Right atrium auricular region (tissue), 2 donors: Measurements from ENCODE around the gene CSTB. TPM values are rescaled to one million over a fixed set of nuclear protein-coding genes. Genes with fewer than 3 reads are reported as not detected.

ENCODE experiments used
- DNase-seq: peaks from one replicate; pipeline ENCODE4 v3.0.0-alpha.2; 2019; ENCODE audit warnings: low spot score
- H3K27ac ChIP-seq, 2 donors: fragments of 200-600 bp; sonication (generic); 1 replicate in 1 of 2; 2 replicates in 1 of 2; pipeline ENCODE4 v1.5.1; 2016 to 2019
- H3K27me3 ChIP-seq, 2 donors: fragments of 200-600 bp; sonication (generic); one replicate each; pipeline versions ENCODE4 v1.5.1 to v1.6.0; 2017 to 2019
- H3K36me3 ChIP-seq: fragments of 200-600 bp; sonication (generic); one replicate; pipeline ENCODE4 v1.5.1; 2016
- H3K4me1 ChIP-seq, 2 donors: fragments of 200-600 bp; sonication (generic); one replicate each; pipeline versions ENCODE4 v1.5.1 to v1.6.0; 2017 to 2019
- H3K4me3 ChIP-seq, 2 donors: fragments of 200-600 bp; sonication (generic); 1 replicate in 1 of 2; 2 replicates in 1 of 2; pipeline ENCODE4 v1.5.1; 2017 to 2019; ENCODE audit warnings: mild to moderate bottlenecking in 1 of 2, moderate library complexity in 1 of 2
- H3K9me3 ChIP-seq, 2 donors: fragments of 200-600 bp; sonication (generic); one replicate each; pipeline ENCODE4 v1.5.1; 2019
- CTCF ChIP-seq, 2 donors: fragments of 200-600 bp; sonication (generic); IDR thresholded peaks; one replicate each; pipeline ENCODE4 v1.5.1; 2019; ENCODE audit warnings: antibody characterized with exemption in 2 of 2
- total RNA-seq, 2 donors: library from RNA; depleted of rRNA; stranded (reverse); fragments of >200 nt; gene quantifications; one replicate each; pipeline ENCODE4 v1.1.0, GENCODE V29; 2016

CSTB gene
- total RNA-seq, 2 donors from 2014 or later = 8.3 to 8.4 TPM

GRCh38 chr21:43733060-43733459, 43.0 kb downstream of the CSTB start:
- H3K36me3 ChIP-seq = no peaks in the 10 kb centered on the region
- H3K4me3 ChIP-seq = no peak overlapping the region
- H3K27me3 ChIP-seq = no peaks in the 10 kb centered on the region
- no peak for DNase-seq
- peaks cover 0 to 47% of the 10 kb centered on the region in 2 donors for H3K4me1 ChIP-seq
- H3K9me3 ChIP-seq = no peaks in the 10 kb centered on the region
- TF ChIP-seq CTCF (IDR thresholded peaks at IDR 0.05) = no peak
- H3K27ac ChIP-seq = no peak overlapping the region

- H3K4me3 ChIP-seq = no peak overlapping the region
- H3K9me3 ChIP-seq = no peaks in the 10 kb centered on the region
- H3K36me3 ChIP-seq = no peaks in the 10 kb centered on the region
- no peak for TF ChIP-seq CTCF (IDR thresholded peaks at IDR 0.05)
- no peak for DNase-seq
- peak overlapping the region; percentile 12 to 40 for H3K27ac ChIP-seq
- peaks cover 0 to 56% of the 10 kb centered on the region in 2 donors for H3K4me1 ChIP-seq
- H3K27me3 ChIP-seq = no peaks in the 10 kb centered on the region
Measured at GRCh38 chr21:43731891-43732711, 44.0 kb downstream of the CSTB start.

GRCh38 chr21:43731476-43731875, 44.6 kb downstream of the CSTB start:
- H3K4me1 ChIP-seq = peaks cover 0 to 63% of the 10 kb centered on the region in 2 donors
- peak overlapping the region in 1 of 2 donors; percentile 12 for H3K27ac ChIP-seq
- no peak for TF ChIP-seq CTCF (IDR thresholded peaks at IDR 0.05)
- no peaks in the 10 kb centered on the region for H3K9me3 ChIP-seq
- DNase-seq = no peak
- no peaks in the 10 kb centered on the region for H3K36me3 ChIP-seq
- H3K27me3 ChIP-seq = no peaks in the 10 kb centered on the region
- no peak overlapping the region for H3K4me3 ChIP-seq

- DNase-seq = peak; percentile 97
- Histone ChIP-seq H3K27ac (peak overlapping the region; percentile 91 to 95), H3K4me1 (peaks cover 0 to 62% of the 10 kb centered on the region in 2 donors), H3K36me3 (peaks cover 5% of the 10 kb centered on the region), H3K27me3 (no peaks in the 10 kb centered on the region), H3K9me3 (no peaks in the 10 kb centered on the region), H3K4me3 (peak overlapping the region; percentile 43 to 56)
- TF ChIP-seq CTCF (IDR thresholded peaks at IDR 0.05) = peak in 1 of 2 donors; percentile 81
Measured at GRCh38 chr21:43728467-43729390, 47.4 kb downstream of the CSTB start.

- Histone ChIP-seq H3K4me3 (peak overlapping the region; percentile 43 to 56), H3K27ac (peak overlapping the region; percentile 91 to 95), H3K36me3 (peaks cover 5% of the 10 kb centered on the region), H3K9me3 (no peaks in the 10 kb centered on the region), H3K27me3 (no peaks in the 10 kb centered on the region), H3K4me1 (peaks cover 0 to 56% of the 10 kb centered on the region in 2 donors)
- TF ChIP-seq CTCF (IDR thresholded peaks at IDR 0.05) = no peak
- no peak for DNase-seq
Measured at GRCh38 chr21:43728154-43728466, 48.0 kb downstream of the CSTB start.
